Coronary artery (tissue), 2 donors: ENCODE results near the gene CFAP43.

ENCODE experiments used
- DNase-seq: peaks from one replicate; pipeline ENCODE4 v3.0.0-alpha.2; 2017; ENCODE audit warnings: low spot score
- H3K27ac ChIP-seq, 2 donors: fragments of 200-600 bp; sonication (generic); one replicate each; pipeline ENCODE4 v1.5.1; 2016 to 2019
- H3K4me3 ChIP-seq: fragments of 200-600 bp; sonication (generic); 2 replicates; pipeline ENCODE4 v1.5.1; 2016; ENCODE audit warnings: mild to moderate bottlenecking, moderate library complexity
- CTCF ChIP-seq: fragments of 200-600 bp; sonication (generic); IDR thresholded peaks from one replicate; pipeline ENCODE4 v1.5.1; 2019; ENCODE audit warnings: antibody characterized with exemption

CFAP43 gene

GRCh38 chr10:104240078-104240477 is 7.9 kb upstream of the CFAP43 start:
- no peak overlapping the region for H3K4me3 ChIP-seq
- no peak overlapping the region for H3K27ac ChIP-seq
- no peak for DNase-seq
- no peak for TF ChIP-seq CTCF

DNA sequence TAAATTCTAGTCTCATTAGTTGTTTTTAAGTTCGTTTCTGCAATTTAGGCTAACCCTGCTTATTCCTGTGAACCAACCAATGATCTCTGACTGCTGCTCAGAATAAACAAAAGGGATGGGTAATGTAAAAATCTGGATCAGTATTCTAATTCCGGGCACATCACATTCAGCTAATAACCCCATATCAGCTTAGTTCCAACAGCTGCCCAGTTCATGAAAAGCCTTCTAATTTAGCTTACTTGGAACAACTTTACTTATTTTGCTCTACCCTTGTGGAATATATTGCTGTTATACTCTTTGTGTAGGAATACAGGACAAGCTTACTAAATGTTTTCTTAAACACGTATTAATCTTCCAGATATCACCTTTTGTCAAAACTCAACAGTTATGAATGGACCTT is 3.6 kb upstream of the CFAP43 start:
- no peak for TF ChIP-seq CTCF
- H3K27ac ChIP-seq = no peak overlapping the region
- no peak for DNase-seq

GRCh38 chr10:104234934-104235333 is 2.8 kb upstream of the CFAP43 start:
- no peak for TF ChIP-seq CTCF
- Histone ChIP-seq H3K4me3 (no peak overlapping the region), H3K27ac (no peak overlapping the region)
- DNase-seq = no peak

More for the DNA sequence above, 3.6 kb upstream of the CFAP43 start:
- no peak overlapping the region for H3K4me3 ChIP-seq

- TF ChIP-seq CTCF = no peak
- no peak for DNase-seq
- H3K27ac ChIP-seq = no peak overlapping the region
- H3K4me3 ChIP-seq = no peak overlapping the region
Observed at GRCh38 chr10:104233817-104234216, 1.7 kb upstream of the CFAP43 start.

DNA sequence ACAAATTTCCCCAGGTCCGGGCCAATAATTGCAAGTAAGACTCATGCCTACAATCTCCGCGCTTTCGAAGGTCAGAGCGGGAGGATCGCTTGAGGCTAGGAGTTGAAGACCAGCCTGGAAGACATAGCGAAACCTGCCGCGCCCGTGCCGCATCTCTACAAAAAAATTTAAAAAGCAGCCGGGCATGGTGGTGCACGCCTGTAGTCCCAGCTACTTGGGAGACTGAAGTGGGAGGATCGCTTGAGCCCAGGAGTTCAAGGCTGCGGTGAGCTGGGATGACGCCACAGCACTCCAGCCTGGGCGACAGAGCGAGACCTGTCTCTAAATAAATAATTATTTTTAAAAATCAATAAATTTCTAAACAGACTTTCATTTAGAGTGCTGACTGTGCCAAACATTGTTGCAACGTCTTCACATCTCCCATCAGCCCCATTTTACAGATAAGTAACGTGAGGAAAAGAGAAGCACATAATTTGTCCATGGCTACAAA is 494 bp upstream of the CFAP43 start:
- no peak for TF ChIP-seq CTCF
- Histone ChIP-seq H3K27ac (no peak overlapping the region), H3K4me3 (peak overlapping the region; percentile 94)
- DNase-seq = no peak

GRCh38 chr10:104230490-104230889 is 1.7 kb downstream of the CFAP43 start:
- TF ChIP-seq CTCF = no peak
- no peak overlapping the region for H3K4me3 ChIP-seq
- DNase-seq = no peak
- H3K27ac ChIP-seq = no peak overlapping the region

GRCh38 chr10:104223304-104223703 is 8.9 kb downstream of the CFAP43 start:
- DNase-seq = no peak
- Histone ChIP-seq H3K4me3 (no peak overlapping the region), H3K27ac (no peak overlapping the region)
- no peak for TF ChIP-seq CTCF
